Measurements from ENCODE around the gene HBB.

GRCh38 chr11:5240458-5240857, 13.6 kb upstream of the HBB start:
- TF ChIP-seq, protein P1, sequence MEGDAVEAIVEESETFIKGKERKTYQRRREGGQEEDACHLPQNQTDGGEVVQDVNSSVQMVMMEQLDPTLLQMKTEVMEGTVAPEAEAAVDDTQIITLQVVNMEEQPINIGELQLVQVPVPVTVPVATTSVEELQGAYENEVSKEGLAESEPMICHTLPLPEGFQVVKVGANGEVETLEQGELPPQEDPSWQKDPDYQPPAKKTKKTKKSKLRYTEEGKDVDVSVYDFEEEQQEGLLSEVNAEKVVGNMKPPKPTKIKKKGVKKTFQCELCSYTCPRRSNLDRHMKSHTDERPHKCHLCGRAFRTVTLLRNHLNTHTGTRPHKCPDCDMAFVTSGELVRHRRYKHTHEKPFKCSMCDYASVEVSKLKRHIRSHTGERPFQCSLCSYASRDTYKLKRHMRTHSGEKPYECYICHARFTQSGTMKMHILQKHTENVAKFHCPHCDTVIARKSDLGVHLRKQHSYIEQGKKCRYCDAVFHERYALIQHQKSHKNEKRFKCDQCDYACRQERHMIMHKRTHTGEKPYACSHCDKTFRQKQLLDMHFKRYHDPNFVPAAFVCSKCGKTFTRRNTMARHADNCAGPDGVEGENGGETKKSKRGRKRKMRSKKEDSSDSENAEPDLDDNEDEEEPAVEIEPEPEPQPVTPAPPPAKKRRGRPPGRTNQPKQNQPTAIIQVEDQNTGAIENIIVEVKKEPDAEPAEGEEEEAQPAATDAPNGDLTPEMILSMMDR (IDR thresholded peaks at IDR 0.05 in 8 of 11, conservative IDR thresholded peaks at IDR 0.05 in 3 of 11) = no peak
- TF ChIP-seq POLR2A (IDR thresholded peaks at IDR 0.05) (no peak), POLR2AphosphoS5 (IDR thresholded peaks at IDR 0.05) (no peak)

Measured in spleen (tissue), 7 donors.